ENCODE measurements around the gene NOTCH1. TPM values are rescaled to one million over a fixed set of nuclear protein-coding genes. Genes with fewer than 3 reads are reported as not detected.

Gene NOTCH1
- total RNA-seq, 1 experiment from 2014 or later = 37.2 TPM

GRCh38 chr9:136460772-136461325 is 85.0 kb downstream of the NOTCH1 start:
- POLR2A ChIA-PET (ENCODE audit: low non-redundant PET) = no interaction called here
- Histone ChIP-seq H3K9me3 (ENCODE audit: low read depth, low read length, poor library complexity, severe bottlenecking) (no peaks in the 10 kb centered on the region), H3K36me3 (ENCODE audit: insufficient read depth, low read length, poor library complexity, severe bottlenecking) (peaks cover 82% of the 10 kb centered on the region)

GRCh38 chr9:136459425-136459824 is 86.4 kb downstream of the NOTCH1 start:
- POLR2A ChIA-PET (ENCODE audit: low non-redundant PET) = no interaction called here
- Histone ChIP-seq H3K4me1 (ENCODE audit: insufficient read depth, low read length, poor library complexity, severe bottlenecking) (no peaks in the 10 kb centered on the region), H3K27ac (ENCODE audit: low read depth, low read length, poor library complexity, severe bottlenecking) (no peak overlapping the region), H3K27me3 (replicated peaks; ENCODE audit: insufficient read depth, low read depth, low read length, poor library complexity) (no peaks in the 10 kb centered on the region), H3K9me3 (ENCODE audit: low read depth, low read length, poor library complexity, severe bottlenecking) (no peaks in the 10 kb centered on the region), H3K36me3 (ENCODE audit: insufficient read depth, low read length, poor library complexity, severe bottlenecking) (peaks cover 82% of the 10 kb centered on the region), H3K4me3 (ENCODE audit: low read depth, low read length, poor library complexity, severe bottlenecking) (no peak overlapping the region)
- no peak for DNase-seq (ENCODE audit: low spot score)
- CTCF ChIA-PET = no interaction called here
- intact Hi-C loops (cut with micrococcal nuclease; ENCODE audit: unreplicated experiment) = no loop called here
- no TSS peak for BruUV-seq (replicated peaks)
- TF ChIP-seq CTCF (conservative IDR thresholded peaks at IDR 0.05; ENCODE audit: low read depth, low read length) (no peak), EZH2 (IDR thresholded peaks at IDR 0.05; ENCODE audit: borderline replicate concordance, low read depth, low read length, poor library complexity, severe bottlenecking) (no peak)

More at GRCh38 chr9:136460772-136461325, 85.0 kb downstream of the NOTCH1 start:
- H3K4me3 ChIP-seq (ENCODE audit: low read depth, low read length, poor library complexity, severe bottlenecking) = no peak overlapping the region
- H3K27me3 ChIP-seq (replicated peaks; ENCODE audit: insufficient read depth, low read depth, low read length, poor library complexity) = no peaks in the 10 kb centered on the region
- DNase-seq (ENCODE audit: low spot score) = no peak
- no peak for TF ChIP-seq CTCF (conservative IDR thresholded peaks at IDR 0.05; ENCODE audit: low read depth, low read length)
- no peak for TF ChIP-seq EZH2 (IDR thresholded peaks at IDR 0.05; ENCODE audit: borderline replicate concordance, low read depth, low read length, poor library complexity, severe bottlenecking)
- no peak overlapping the region for H3K27ac ChIP-seq (ENCODE audit: low read depth, low read length, poor library complexity, severe bottlenecking)
- intact Hi-C loops (cut with micrococcal nuclease; ENCODE audit: unreplicated experiment) = no loop called here
- BruUV-seq (replicated peaks) = no TSS peak
- H3K4me1 ChIP-seq (ENCODE audit: insufficient read depth, low read length, poor library complexity, severe bottlenecking) = no peaks in the 10 kb centered on the region
- CTCF ChIA-PET = no interaction called here

- intact Hi-C loops (cut with micrococcal nuclease; ENCODE audit: unreplicated experiment) = no loop called here
These were observed 88.5 kb downstream of the NOTCH1 start for GRCh38 chr9:136457326-136457725.

More at GRCh38 chr9:136457326-136457725, 88.5 kb downstream of the NOTCH1 start:
- no TSS peak for BruUV-seq (replicated peaks)
- no peak for TF ChIP-seq EZH2 (IDR thresholded peaks at IDR 0.05; ENCODE audit: borderline replicate concordance, low read depth, low read length, poor library complexity, severe bottlenecking)
- TF ChIP-seq CTCF (conservative IDR thresholded peaks at IDR 0.05; ENCODE audit: low read depth, low read length) = no peak
- CTCF ChIA-PET = no interaction called here
- H3K27ac ChIP-seq (ENCODE audit: low read depth, low read length, poor library complexity, severe bottlenecking) = no peak overlapping the region
- no peak for DNase-seq (ENCODE audit: low spot score)
- no peak overlapping the region for H3K4me3 ChIP-seq (ENCODE audit: low read depth, low read length, poor library complexity, severe bottlenecking)
- H3K36me3 ChIP-seq (ENCODE audit: insufficient read depth, low read length, poor library complexity, severe bottlenecking) = peaks cover 73% of the 10 kb centered on the region
- H3K27me3 ChIP-seq (replicated peaks; ENCODE audit: insufficient read depth, low read depth, low read length, poor library complexity) = no peaks in the 10 kb centered on the region
- no peaks in the 10 kb centered on the region for H3K9me3 ChIP-seq (ENCODE audit: low read depth, low read length, poor library complexity, severe bottlenecking)
- POLR2A ChIA-PET (ENCODE audit: low non-redundant PET) = no interaction called here
- no peaks in the 10 kb centered on the region for H3K4me1 ChIP-seq (ENCODE audit: insufficient read depth, low read length, poor library complexity, severe bottlenecking)

Measured in A673 (cell line).